Caco-2 (cell line): Measurements from ENCODE around the gene SMOC2. TPM values are rescaled to one million over a fixed set of nuclear protein-coding genes. Genes with fewer than 3 reads are reported as not detected.

ENCODE experiments used
- BruUV-seq: library from RNA; stranded (reverse); fragments of 400-500 nt; replicated peaks from 2 replicates; lab custom pipeline; 2021; lab: Mats Ljungman, UMichigan
- CTCF ChIA-PET: fragments of 300-600 bp; sonication (Branson Sonifier 250); formaldehyde crosslinking; loops from one replicate; lab custom pipeline; 2022; ENCODE audit warnings: antibody characterized with exemption; lab: Charles Lee
- POLR2A ChIA-PET: fragments of 300-600 bp; sonication (Branson Sonifier 250); formaldehyde crosslinking; loops from one replicate; lab custom pipeline; 2022; ENCODE audit warnings: antibody characterized with exemption; lab: Charles Lee
- DNase-seq, 2 experiments: peaks; one replicate each; pipeline versions ENCODE4 v3.0.0 to v3.0.0-alpha.2; 2020 to 2022
- H3K27me3 ChIP-seq: replicated peaks from 2 replicates; pipeline ENCODE4 v1.6.0; 2011; ENCODE audit warnings: low read length; ENCODE audit not compliant: control insufficient read depth, insufficient read depth
- H3K36me3 ChIP-seq: 2 replicates; pipeline ENCODE4 v1.5.1; 2011; ENCODE audit warnings: low read length; ENCODE audit not compliant: control insufficient read depth, insufficient read depth
- H3K4me1 ChIP-seq: fragments of 250-450 bp; sonication (Bioruptor Pico); 2 replicates; pipeline ENCODE4 v1.5.1; 2020; ENCODE audit warnings: mild to moderate bottlenecking
- H3K4me3 ChIP-seq: 2 replicates; pipeline ENCODE4 v1.5.1; 2011; ENCODE audit warnings: low read depth, mild to moderate bottlenecking, control low read depth, low read length
- H3K9me3 ChIP-seq: fragments of 250-450 bp; sonication (Bioruptor Pico); 2 replicates; pipeline ENCODE4 v1.5.1; 2020; ENCODE audit warnings: mild to moderate bottlenecking, moderate library complexity
- H3K27ac Mint-ChIP-seq: one replicate; pipeline ENCODE4 v1.8.0; 2022; ENCODE audit warnings: mixed read lengths; ENCODE audit not compliant: unreplicated experiment
- H3K27me3 Mint-ChIP-seq: one replicate; pipeline ENCODE4 v1.8.0; 2022; ENCODE audit warnings: mixed read lengths; ENCODE audit not compliant: insufficient read depth, unreplicated experiment
- H3K36me3 Mint-ChIP-seq: one replicate; pipeline ENCODE4 v1.8.0; 2022; ENCODE audit warnings: mild to moderate bottlenecking, mixed read lengths; ENCODE audit not compliant: insufficient read depth, unreplicated experiment
- H3K4me1 Mint-ChIP-seq: one replicate; pipeline ENCODE4 v1.8.0; 2022; ENCODE audit warnings: low read depth, mixed read lengths; ENCODE audit not compliant: unreplicated experiment
- H3K4me3 Mint-ChIP-seq: one replicate; pipeline ENCODE4 v1.8.0; 2022; ENCODE audit warnings: mild to moderate bottlenecking, moderate library complexity, mixed read lengths; ENCODE audit not compliant: unreplicated experiment
- H3K9me3 Mint-ChIP-seq: one replicate; pipeline ENCODE4 v1.8.0; 2022; ENCODE audit warnings: mixed read lengths; ENCODE audit not compliant: unreplicated experiment
- CTCF ChIP-seq, 2 experiments: fragments of 200-600 bp in 1 of 2; IDR thresholded peaks; 1 replicate in 1 of 2; 2 replicates in 1 of 2; pipeline versions ENCODE4 v1.5.1 to v1.8.0; 2011 to 2022; ENCODE audit warnings: antibody characterized with exemption in 1 of 2, control low read depth in 1 of 2, inconsistent platforms in 1 of 2, low read depth in 1 of 2, low read length in 1 of 2, mild to moderate bottlenecking in 1 of 2, moderate library complexity in 1 of 2; ENCODE audit not compliant: insufficient read depth in 1 of 2, severe bottlenecking in 1 of 2, unreplicated experiment in 1 of 2
- intact Hi-C: fragments of 100-400 bp; cut with micrococcal nuclease; formaldehyde crosslinking; loops from one replicate; pipeline ENCODE4 v1.10.0; 2022; ENCODE audit not compliant: unreplicated experiment
- total RNA-seq: library from RNA; stranded (reverse); gene quantifications from 2 replicates; pipeline ENCODE4 v1.2.3, GENCODE V29; 2022

Gene SMOC2
- total RNA-seq, 1 experiment from 2014 or later: 2.8 TPM

- H3K36me3 Mint-ChIP-seq: no peaks in the 10 kb centered on the region
- peaks cover 23% of the 10 kb centered on the region for H3K4me1 Mint-ChIP-seq
- ChIA-PET POLR2A (no interaction called here), CTCF (no interaction called here)
- Histone ChIP-seq H3K36me3 (no peaks in the 10 kb centered on the region), H3K9me3 (no peaks in the 10 kb centered on the region), H3K4me3 (no peak overlapping the region), H3K27me3 (no peaks in the 10 kb centered on the region), H3K4me1 (peaks cover 34% of the 10 kb centered on the region)
- TF ChIP-seq CTCF (IDR thresholded peaks at IDR 0.05; ENCODE audit: insufficient read depth in 1 of 2, low read depth in 1 of 2, low read length in 1 of 2, severe bottlenecking in 1 of 2, unreplicated experiment in 1 of 2): no peak
- intact Hi-C loops: no loop called here
- H3K27ac Mint-ChIP-seq: no peak overlapping the region
- no TSS peak for BruUV-seq
- H3K9me3 Mint-ChIP-seq: no peaks in the 10 kb centered on the region
- no peak for DNase-seq
- no peaks in the 10 kb centered on the region for H3K27me3 Mint-ChIP-seq
- H3K4me3 Mint-ChIP-seq: no peak overlapping the region
These were observed 242.6 kb downstream of the SMOC2 start for GRCh38 chr6:168683621-168684020.

- peaks cover 22% of the 10 kb centered on the region for H3K4me1 Mint-ChIP-seq
- no peaks in the 10 kb centered on the region for H3K27me3 Mint-ChIP-seq
- ChIA-PET POLR2A (no interaction called here), CTCF (no interaction called here)
- no peak overlapping the region for H3K27ac Mint-ChIP-seq
- H3K27me3 ChIP-seq: no peaks in the 10 kb centered on the region
- no peaks in the 10 kb centered on the region for H3K9me3 ChIP-seq
- no peak overlapping the region for H3K4me3 Mint-ChIP-seq
- no peaks in the 10 kb centered on the region for H3K9me3 Mint-ChIP-seq
- no peaks in the 10 kb centered on the region for H3K36me3 ChIP-seq
- TF ChIP-seq CTCF (IDR thresholded peaks at IDR 0.05; ENCODE audit: insufficient read depth in 1 of 2, low read depth in 1 of 2, low read length in 1 of 2, severe bottlenecking in 1 of 2, unreplicated experiment in 1 of 2): no peak
- intact Hi-C loops: no loop called here
- no peak for DNase-seq
- peaks cover 41% of the 10 kb centered on the region for H3K4me1 ChIP-seq
- H3K4me3 ChIP-seq: no peak overlapping the region
- H3K36me3 Mint-ChIP-seq: no peaks in the 10 kb centered on the region
- BruUV-seq: no TSS peak
These were observed 243.5 kb downstream of the SMOC2 start for GRCh38 chr6:168684471-168684870.

- Mint-ChIP-seq H3K27me3 (no peaks in the 10 kb centered on the region), H3K4me3 (no peak overlapping the region), H3K27ac (no peak overlapping the region), H3K4me1 (peaks cover 22% of the 10 kb centered on the region), H3K9me3 (no peaks in the 10 kb centered on the region), H3K36me3 (no peaks in the 10 kb centered on the region)
- BruUV-seq: no TSS peak
- ChIA-PET CTCF (no interaction called here), POLR2A (no interaction called here)
- DNase-seq: no peak
- H3K9me3 ChIP-seq: no peaks in the 10 kb centered on the region
- no peaks in the 10 kb centered on the region for H3K27me3 ChIP-seq
- H3K36me3 ChIP-seq: no peaks in the 10 kb centered on the region
- TF ChIP-seq CTCF (IDR thresholded peaks at IDR 0.05; ENCODE audit: insufficient read depth in 1 of 2, low read depth in 1 of 2, low read length in 1 of 2, severe bottlenecking in 1 of 2, unreplicated experiment in 1 of 2): no peak
- H3K4me3 ChIP-seq: no peak overlapping the region
- intact Hi-C loops: no loop called here
- H3K4me1 ChIP-seq: peaks cover 37% of the 10 kb centered on the region
These were observed 243.9 kb downstream of the SMOC2 start for GRCh38 chr6:168684906-168685305.
